ENCODE measurements around the gene ERC2.

Gene ERC2

DNA sequence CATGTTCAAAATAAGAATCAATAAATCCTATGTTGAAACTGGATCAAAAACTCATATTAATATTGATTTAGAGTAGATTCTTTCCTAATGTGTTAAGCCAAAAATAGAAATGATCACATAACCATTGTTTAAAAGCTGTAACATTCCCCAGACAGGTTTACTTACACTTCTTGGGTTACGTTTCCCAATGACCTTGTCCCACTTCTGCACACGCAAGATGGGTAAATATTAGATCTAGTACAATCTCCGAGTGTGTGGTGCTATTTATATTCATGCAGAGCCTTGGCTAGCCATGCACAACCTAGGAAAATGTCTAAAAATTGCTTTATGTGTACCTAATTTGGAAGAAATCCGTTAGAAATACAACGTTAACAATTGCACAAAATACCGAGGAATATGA is 39.6 kb downstream of the ERC2 start:
- in situ Hi-C loops (cut with MboI; ENCODE audit: low sequenced_read_pairs) = no loop called here

DNA sequence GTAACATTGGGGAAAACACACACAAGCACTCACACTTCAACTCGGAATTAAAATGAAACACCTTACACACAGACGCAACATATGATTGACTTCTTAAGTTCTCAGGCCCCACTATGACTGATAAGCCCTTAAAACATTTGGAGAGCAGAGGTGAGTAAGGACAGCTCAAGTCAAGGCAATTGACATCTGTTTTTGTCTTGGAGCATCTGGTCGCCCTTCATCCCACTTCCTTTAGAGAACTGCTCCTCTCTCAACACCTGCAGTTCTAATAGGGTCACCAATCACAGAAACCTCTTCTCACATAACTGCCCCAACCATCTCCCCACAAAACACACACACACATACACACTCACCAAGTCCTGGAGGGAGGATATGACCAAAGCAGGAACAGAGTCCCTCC is 43.4 kb downstream of the ERC2 start:
- in situ Hi-C loops (cut with MboI; ENCODE audit: low sequenced_read_pairs) = no loop called here

DNA sequence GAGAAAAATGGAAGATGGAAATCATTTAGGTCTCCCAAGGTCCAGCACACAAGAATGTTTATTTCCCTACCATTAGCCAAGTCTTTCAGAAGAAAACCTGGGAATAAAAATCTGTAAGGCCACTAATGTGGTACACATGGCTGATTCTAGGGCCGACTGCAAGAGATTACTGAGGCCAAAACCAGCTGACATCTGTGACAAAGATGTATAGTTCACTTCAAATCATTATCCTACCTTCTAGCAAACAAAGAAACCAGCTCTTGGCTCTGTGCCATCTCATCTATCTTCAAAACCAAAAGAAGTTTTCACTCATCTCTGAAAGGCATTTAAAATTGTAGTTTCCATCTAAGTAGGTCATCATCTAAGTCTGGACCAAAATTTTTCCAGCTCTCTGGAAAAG is 43.9 kb downstream of the ERC2 start:
- in situ Hi-C loops (cut with MboI; ENCODE audit: low sequenced_read_pairs) = no loop called here

DNA sequence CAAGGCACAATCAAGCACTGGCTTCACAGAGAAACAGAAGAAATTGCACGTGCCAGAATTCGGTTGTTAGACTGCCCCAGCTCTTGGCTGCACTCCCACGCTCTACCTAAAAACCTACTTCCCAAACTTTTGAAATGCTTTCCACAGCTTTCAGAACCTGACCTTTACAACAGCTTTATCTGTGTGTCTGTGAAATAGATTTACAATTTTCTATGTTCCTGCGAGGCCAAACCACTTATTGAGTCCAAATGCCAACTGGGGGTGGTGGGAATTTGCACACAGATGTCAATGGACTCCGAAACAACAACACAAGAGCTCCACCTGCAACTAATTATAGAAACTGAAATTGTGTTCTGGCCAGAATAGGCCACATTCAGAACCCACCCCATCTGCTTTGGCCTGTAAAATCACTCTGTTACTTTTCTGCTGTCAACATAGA is 44.6 kb downstream of the ERC2 start:
- in situ Hi-C loops (cut with MboI; ENCODE audit: low sequenced_read_pairs) = no loop called here

DNA sequence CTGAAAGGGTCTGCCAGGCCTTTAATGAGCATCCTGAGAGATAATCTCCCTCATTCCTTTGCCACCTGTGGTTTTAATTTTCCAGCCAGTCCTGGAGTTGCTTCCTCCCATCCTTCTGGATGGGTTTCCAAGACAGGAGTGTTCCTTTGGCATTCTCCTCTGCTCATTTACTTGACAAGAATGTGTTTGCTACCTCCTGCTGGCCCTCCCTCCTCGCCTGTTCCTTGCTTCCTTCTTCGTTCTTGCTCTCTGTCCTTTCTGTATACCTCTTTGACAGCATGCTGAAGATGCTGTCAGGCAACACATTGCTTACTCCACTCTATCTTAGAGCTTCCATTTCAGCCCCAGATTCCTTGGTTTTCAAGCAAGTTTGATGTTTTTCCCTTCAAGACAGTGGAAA is 46.0 kb downstream of the ERC2 start:
- in situ Hi-C loops (cut with MboI; ENCODE audit: low sequenced_read_pairs) = no loop called here

DNA sequence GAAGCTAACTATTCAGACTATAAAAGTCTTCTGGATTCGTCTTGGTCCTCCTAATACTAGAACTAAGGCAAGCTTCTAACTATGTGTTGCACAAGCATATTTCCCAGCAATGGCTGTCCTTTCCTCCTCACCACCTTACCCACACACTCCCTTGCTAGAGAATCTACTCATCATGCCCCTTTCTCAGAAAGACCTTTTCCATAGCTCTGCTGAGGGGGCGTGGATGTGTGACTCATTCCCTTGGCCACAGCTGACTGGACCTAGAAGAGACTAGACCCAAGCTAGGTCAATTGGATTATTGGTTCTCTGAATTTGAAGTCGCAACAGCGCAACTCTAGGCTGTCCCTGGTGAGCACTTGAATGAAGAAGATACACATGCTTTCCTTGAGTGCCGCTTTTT is 47.1 kb downstream of the ERC2 start:
- in situ Hi-C loops (cut with MboI; ENCODE audit: low sequenced_read_pairs) = no loop called here

DNA sequence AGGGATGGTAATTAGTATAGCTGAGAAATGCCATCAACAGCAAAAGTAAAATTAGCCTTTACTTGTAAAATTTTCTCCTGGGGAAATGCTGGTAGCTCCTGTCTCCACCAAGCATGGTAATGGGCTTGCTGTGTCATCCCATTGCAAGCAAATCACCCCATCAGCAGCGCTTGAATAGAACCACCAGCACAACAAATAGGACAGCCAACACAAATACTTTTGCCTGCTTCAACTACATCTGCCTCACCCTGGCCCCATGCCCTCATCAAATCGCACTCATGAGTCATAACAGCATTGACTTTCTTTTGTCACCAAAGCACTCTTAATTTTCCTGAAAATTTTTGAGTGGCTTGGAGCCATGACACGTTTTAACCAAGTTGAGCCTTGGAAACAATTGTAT is 52.6 kb downstream of the ERC2 start:
- in situ Hi-C loops (cut with MboI; ENCODE audit: low sequenced_read_pairs) = no loop called here

DNA sequence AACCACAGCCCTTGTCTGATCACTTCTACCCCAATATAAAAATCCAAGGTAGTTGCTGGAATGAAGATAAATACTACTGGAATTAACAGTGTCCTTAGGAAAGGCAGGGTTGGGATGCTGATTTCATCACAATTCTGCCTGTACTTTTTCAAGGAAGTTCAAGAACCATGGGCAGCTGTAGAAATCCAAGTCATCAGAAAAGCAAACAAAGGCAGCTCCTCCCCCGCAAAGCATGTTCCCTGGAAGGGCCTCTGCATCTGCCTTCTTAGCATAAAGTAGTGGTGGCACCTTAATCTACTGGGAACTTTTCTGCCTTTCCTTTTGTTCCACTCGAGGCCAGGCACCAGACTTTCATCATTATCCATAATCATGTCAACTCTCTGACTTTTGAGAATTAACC is 54.4 kb downstream of the ERC2 start:
- in situ Hi-C loops (cut with MboI; ENCODE audit: low sequenced_read_pairs) = no loop called here

DNA sequence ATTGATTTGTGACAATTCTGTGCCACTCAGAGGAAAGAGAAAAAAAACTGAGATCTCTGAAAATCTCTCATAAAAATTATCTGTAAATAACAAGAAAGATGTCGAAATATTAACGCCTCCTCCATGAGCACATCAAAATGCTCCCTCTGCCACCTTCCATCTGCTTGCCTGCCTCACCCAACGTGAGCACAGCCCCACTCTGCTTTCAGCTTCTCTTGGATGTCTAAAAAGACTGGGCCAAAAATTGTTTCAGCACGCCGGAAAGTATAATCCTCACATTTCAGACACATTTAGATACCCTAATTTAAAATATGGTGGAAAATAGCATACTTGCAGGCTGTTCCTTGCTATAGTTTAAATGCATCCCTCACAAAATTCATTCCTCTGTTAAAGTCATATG is 57.1 kb downstream of the ERC2 start:
- in situ Hi-C loops (cut with MboI; ENCODE audit: low sequenced_read_pairs) = no loop called here

DNA sequence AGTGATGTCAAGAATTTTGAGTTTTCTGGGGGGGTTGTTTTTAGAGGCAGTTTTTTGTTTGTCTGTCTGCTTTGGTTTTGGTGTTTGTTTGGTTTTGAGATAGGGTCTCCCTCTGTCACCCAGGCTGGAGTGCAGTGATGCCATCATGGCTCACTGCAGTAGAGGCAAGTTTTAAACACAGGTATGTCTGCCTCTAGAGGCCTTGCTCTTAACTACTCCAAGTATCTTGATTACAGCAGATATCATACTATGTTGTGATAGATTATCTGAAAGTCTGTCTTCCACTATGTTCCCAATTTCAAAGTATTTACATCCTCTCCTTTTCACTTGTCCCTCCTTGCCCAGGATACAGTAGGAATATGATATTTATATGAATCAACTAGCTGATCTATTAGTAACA is 57.7 kb downstream of the ERC2 start:
- in situ Hi-C loops (cut with MboI; ENCODE audit: low sequenced_read_pairs) = no loop called here

DNA sequence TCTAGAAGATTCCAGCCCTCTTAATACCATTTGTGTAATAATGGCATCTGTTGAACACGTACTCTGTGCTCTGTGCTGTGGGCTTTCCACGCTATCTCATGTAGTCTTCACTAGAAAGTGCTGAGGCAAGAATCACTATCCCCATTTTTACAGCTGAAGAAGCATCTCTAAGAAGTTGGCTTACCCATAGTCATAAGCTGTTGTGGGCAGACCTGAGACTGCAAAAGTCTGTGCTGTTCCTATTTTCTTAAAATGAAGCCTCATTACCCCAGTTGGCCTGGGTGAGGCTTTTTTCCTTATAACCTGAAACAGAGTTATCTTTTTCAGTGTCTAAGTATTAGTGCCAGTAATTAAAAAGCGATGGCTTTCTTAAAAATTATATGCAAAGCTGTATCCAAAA is 58.5 kb downstream of the ERC2 start:
- in situ Hi-C loops (cut with MboI; ENCODE audit: low sequenced_read_pairs) = no loop called here

DNA sequence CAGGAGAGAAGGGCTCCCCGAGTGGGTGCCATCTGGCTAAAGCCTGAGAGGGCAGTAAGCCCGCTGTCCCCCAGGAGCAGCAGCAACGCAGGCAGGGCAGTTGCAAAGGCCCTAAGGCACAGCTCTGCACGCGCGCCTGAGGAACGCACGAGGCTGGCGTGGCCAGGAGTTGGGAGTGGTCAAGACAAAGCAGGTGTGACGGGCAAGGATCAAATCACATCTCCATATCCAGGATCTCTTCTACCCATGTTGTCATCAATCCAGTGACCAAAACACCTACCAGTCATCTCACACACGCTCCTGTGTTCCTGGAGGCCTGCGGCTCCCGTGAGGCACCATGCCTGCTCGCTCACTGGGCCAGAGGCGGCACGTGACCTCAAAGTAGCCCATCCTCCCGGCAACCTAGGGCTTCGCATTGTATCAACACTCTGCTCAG is 59.5 kb downstream of the ERC2 start:
- in situ Hi-C loops (cut with MboI; ENCODE audit: low sequenced_read_pairs) = no loop called here

DNA sequence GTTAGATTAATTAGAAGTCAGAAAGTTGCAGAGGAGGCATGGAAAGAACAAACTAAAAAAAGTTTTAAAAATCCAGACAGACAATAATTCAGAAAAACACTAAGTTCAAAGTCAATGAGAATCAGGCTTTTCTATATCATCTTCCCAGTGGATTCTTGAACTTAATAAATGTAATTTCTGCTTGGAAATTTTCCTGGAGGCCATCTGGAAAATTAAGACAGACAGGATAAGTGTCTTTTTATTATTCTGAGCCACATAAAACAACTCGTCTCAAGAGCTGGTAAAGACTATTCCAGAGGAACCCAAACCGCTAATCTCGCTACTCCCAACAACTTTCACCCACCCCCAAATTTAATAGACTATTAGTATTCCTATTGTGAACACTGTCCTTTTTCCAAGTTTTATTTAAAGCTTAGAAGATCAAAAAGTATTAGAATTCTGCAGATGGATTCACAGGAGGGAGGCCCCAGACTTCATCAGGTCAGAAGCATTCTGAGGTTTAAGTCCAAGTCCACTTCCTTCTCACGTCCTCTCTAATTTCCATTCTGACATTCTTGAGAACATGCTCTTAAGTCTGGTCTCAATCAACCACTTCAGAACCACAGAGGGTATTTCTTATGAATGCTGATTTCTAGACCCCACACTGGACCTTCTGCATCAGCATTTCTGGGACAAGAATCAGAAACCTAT is 61.3 kb downstream of the ERC2 start:
- in situ Hi-C loops (cut with MboI; ENCODE audit: low sequenced_read_pairs) = no loop called here

DNA sequence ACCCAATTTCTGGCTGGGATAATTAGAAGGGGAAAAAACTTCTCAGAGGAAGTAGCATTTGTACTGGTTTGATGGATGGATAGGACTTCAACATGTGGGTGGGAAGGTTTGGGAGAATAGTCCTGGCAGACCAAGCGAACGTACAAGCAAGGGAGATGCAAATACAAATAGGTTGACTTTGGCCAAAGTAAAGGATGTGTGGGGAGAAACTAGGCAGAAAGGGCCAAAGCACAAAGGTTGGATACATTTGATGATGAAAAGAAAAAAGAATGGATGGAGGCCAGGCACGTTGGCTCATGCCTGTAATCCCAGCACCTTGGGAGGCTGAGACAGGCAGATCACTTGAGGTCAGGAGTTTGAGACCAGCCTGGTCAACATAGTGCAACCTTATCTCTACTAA is 63.4 kb downstream of the ERC2 start:
- in situ Hi-C loops (cut with MboI; ENCODE audit: low sequenced_read_pairs) = no loop called here

DNA sequence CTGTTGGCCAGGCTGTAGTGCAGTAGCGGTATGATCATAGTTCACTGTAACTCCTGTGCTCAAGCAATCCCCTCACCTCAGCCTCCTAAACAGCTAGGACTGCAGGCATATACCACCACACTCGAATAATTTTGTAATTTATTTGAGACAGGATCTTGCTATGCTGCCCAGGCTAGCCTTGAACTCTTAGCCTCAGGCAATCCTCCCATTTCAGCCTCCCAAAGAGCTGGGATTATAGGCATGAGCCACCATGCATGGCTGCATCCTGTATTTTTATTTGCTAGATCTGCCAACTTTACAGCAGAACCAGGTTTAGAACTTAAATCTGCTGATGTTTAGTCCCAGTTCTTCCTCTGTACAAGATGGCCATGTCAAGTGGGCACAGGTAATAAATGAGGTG is 69.6 kb downstream of the ERC2 start:
- in situ Hi-C loops (cut with MboI; ENCODE audit: low sequenced_read_pairs) = no loop called here

DNA sequence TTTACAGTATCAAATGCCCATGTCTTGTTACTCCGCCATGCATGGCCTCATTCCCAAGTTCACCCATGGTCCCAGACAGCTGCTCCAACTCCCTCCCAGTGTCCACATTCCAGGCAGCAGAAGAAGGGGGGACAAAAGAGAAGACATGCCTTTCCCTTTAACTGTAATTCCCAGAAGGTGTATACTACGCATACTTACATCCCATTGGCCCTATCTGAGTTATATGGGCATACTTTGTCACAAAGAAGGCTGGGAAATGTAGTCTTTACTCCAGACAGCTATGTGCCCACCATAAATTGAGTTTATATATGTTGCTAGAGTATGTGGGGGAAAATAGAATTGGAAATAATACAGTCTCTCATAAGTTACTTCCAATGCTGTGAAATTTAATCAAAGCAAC is 70.5 kb downstream of the ERC2 start:
- in situ Hi-C loops (cut with MboI; ENCODE audit: low sequenced_read_pairs) = no loop called here

DNA sequence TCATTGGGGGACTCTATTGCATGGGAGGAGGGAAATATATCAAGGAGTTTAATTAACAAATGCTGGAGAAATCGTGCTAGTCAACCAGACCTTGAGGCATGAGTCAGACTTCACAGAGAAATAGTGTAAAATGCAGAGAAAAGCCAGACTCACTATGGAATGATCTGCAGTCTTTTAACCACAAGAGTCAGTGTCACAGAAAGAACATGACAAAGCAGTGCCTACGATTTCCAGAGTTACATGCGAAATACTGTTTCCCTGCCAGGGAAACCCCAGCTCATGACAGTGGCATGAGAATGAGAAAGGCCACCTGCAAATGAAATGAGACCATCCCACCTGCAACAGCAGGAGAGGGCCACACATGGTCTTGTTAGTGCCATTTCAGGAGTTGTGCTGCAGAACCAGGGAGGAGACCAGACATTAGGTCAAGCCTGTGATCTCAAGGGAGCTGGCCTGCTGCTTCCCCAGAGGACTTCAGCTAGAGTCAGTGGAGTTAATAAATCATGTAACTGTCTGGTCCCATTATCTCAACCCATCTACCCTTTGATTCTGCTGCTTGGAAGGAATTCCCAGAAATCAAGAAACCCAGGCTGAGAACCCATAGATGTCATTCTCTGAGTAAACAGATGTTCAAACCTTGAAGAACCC is 79.0 kb downstream of the ERC2 start:
- in situ Hi-C loops (cut with MboI; ENCODE audit: low sequenced_read_pairs) = no loop called here

DNA sequence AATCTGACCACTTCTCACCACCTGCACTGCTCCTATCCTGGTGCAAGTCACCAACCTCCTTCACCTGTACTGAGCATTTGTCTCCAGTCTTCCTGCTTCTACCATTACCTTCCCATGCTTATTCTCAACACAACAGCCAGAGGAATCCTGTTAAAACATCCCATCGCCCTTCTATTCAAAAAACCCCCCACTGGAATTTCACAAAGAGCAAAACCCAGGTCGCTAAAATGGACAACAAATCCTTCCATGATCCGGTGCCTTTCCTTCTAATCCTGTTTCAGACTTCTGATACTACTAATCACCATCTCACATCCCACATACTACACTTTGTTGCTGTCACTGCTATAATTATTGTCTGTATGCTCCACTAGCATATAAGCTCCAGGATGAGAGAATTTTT is 85.2 kb downstream of the ERC2 start:
- in situ Hi-C loops (cut with MboI; ENCODE audit: low sequenced_read_pairs) = no loop called here

DNA sequence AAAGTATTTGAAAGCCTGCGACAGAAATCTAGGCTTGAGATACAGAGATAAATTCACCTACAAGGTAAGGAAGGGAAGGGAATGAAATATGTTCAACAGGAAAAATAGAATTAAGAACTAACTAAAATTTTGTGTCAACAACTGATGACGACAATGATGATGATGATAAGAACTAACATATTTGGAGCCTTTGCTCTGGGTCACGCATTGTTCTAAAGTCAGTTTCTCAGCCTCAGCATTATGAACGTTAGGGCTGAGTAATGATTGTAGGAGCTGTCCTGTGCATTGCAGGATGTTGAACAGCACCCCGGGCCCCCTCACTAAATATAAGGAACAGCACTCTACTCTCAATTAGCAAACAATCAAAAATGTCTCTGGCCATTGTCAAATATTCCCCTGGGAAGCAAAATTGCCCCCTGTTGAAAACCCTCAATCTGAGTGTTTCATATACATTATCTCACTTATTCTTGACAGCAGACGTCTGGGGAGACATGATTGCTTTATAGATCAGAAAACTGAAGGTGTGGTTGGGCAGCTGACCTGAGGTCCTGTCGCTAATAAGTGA is 88.5 kb downstream of the ERC2 start:
- in situ Hi-C loops (cut with MboI; ENCODE audit: low sequenced_read_pairs) = no loop called here

DNA sequence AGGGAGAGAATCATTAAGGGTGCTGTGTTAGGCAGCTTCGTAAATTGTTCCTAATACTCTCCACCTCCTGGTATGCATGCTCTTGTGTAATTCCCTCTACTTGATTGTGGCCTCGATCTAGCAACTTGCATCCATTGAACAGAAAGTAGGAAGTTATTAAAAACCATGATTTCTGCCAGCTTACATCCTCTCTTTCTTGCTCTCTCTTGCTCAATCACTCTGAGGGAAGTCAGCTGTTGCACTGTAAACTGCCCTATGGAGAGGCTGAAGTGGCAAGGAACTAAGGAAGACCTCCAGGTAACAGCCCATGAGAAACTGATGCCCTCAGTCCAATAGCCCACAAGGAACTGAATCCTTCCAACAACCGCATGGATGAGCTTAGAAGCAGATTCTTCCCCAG is 92.6 kb downstream of the ERC2 start:
- in situ Hi-C loops (cut with MboI; ENCODE audit: low sequenced_read_pairs) = no loop called here

DNA sequence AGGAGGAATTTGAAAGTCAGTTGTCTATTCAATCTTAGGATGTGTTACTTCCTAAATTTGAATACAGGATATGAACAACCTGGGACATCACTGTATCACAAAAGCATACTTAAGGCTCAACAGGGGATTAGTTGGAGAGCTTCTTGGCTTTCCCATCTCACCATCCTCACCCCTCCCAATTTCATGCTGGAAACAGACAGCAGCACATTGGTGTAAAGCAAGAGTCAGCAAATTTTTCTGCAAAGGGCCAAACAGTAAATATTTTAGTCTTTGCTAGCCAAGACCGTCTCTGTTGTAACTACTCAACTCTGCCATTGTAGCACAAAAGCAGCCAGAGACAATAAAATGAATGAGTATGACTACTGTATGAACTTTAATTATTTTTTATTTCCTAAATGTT is 94.9 kb downstream of the ERC2 start:
- in situ Hi-C loops (cut with MboI; ENCODE audit: low sequenced_read_pairs) = no loop called here

DNA sequence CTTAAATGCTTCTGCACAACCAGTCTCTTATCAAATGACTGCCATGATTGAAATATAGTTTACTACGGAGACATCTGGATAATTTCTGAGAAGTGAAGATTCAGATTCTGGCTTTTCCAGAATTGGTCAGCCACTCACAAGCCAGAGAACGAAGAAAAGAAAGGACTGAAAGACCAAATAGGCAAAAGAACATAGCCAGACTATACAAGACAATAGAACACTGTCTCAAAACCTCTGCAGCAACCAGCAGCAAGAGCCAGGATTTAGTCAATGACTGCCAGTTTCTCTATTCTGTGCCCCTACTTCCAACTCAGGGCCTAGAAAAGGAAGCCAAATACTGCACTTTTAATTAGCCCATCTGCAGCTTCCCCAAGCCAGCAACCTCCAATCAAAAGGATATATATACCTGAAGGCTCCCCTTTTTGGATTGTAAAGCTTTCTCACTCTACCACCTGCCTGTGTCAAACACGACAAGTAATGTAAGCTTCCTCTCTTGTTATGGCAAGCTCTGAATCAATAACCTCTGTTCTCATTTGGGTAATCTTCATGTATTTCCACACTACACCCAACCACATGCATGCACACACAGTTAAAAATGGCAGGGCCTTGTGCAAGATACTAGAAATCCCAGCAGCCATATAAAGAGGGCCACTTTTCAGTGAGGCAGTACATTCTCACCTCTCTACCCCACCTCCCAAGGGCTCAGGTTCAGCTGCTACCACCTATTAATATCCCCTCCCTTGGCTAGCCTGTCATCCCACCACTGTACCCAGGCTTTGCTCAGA is 97.1 kb downstream of the ERC2 start:
- in situ Hi-C loops (cut with MboI; ENCODE audit: low sequenced_read_pairs) = no loop called here
